Measurements from ENCODE around the gene RUVBL2. TPM values are rescaled to one million over a fixed set of nuclear protein-coding genes. Genes with fewer than 3 reads are reported as not detected.

RUVBL2 gene
- total and polyA plus RNA-seq, 2 donors (not counting 3 experiments of a cell fraction or from before 2014, with no cell fraction given): 115 to 185 TPM

DNA sequence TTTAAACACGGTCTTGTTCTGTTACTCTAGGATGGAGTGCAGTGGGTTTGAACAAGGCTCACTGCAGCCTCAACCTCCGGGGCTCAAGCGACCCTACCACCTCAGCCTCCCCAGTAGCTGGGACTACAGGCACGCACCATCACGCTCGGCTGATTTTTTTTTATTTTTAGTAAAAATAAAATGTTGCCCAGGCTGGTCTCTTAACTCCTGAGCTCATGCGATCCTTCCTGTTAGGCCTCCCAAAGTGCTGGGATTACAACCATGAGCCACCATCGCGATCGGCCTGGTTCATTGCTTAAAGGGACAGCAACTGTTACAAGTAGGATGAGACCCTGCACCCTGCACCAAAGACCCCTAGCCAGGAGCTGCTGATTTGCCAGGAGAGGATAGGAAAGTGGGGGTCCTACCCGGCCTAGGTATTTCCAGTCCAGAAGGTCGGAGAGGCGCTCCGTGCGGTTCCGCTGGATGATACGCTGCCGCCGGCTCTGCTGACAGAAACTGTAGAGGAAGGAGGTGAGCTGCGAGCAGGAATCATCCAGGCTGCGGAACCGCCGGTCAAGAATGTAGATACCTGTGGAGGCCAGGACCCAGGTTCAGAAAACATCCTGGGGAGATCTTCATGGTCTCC lies 23.4 kb upstream of the RUVBL2 start:
- Histone ChIP-seq H3K4me3 (replicated peaks in 1 of 3; ENCODE audit: insufficient read depth in 1 of 3, low read depth in 1 of 3, low read length in 3 of 3) (no peak overlapping the region), H3K36me3 (ENCODE audit: control insufficient read depth in 2 of 2, extremely low read depth in 1 of 2, insufficient read depth in 2 of 2, low read length in 2 of 2) (peaks cover 5 to 18% of the 10 kb centered on the region in 2 experiments), H3K9me3 (replicated peaks; ENCODE audit: control insufficient read depth, insufficient read depth, low read length) (no peaks in the 10 kb centered on the region), H3K9me1 (replicated peaks; ENCODE audit: control insufficient read depth, extremely low read depth, insufficient read depth, low read length) (no peaks in the 10 kb centered on the region), H3K27me3 (ENCODE audit: control insufficient read depth in 2 of 2, insufficient read depth in 2 of 2, low read length in 2 of 2) (no peaks in the 10 kb centered on the region), H3K4me2 (ENCODE audit: insufficient read depth, low read length) (no peak overlapping the region), H3K4me1 (ENCODE audit: control insufficient read depth, extremely low read depth, insufficient read depth, low read length) (no peaks in the 10 kb centered on the region), H2AFZ (ENCODE audit: low read depth, low read length) (no peak overlapping the region), H4K20me1 (replicated peaks; ENCODE audit: control insufficient read depth, extremely low read depth, insufficient read depth, low read length) (peaks cover 3% of the 10 kb centered on the region), H3K27ac (ENCODE audit: insufficient read depth, low read depth, low read length) (no peak overlapping the region), H3K9ac (replicated peaks; ENCODE audit: extremely low read depth, insufficient read depth, low read length) (no peak overlapping the region), H3K79me2 (ENCODE audit: control insufficient read depth, insufficient read depth, low read length) (peaks cover 15% of the 10 kb centered on the region)
- FAIRE-seq: no peak
- intact Hi-C loops (cut with micrococcal nuclease): loop anchor here (5.0 kb wide), 1 partner anchor 333 kb away; the partner anchor contains the start of gene DBP
- DNase-seq (ENCODE audit: low read depth, low spot score): no peak
- BruUV-seq (replicated peaks): no TSS peak
- dilution Hi-C loops (cut with MboI; ENCODE audit: extremely low pct_ligation_motif_present, low sequenced_read_pairs): no loop called here
- ChIA-PET CTCF (interaction anchor here (0.6 to 3.8 kb wide), 56 partner anchors 8 to 340 kb away, joined by 3 to 133 read pairs (median 6); partner anchors contain the start of genes BAX, BCAT2, CA11 and DHDH), POLR2A (interaction anchor here (0.5 to 1.6 kb wide), 5 partner anchors 11 to 370 kb away, joined by 3 to 6 read pairs (median 3); partner anchors contain the start of gene PPP1R15A)
- TF ChIP-seq POLR2AphosphoS5 (IDR thresholded peaks at IDR 0.05; ENCODE audit: insufficient read depth, low read depth, low read length) (no peak), GATA2 (IDR thresholded peaks at IDR 0.05; ENCODE audit: insufficient read depth, insufficient read length, low read depth, low read length) (no peak), FOS (IDR thresholded peaks at IDR 0.05; ENCODE audit: borderline replicate concordance, insufficient read depth, low read length) (no peak), JUN (IDR thresholded peaks at IDR 0.05; ENCODE audit: borderline replicate concordance, insufficient read depth, insufficient read length, low read depth) (no peak)
- TF ChIP-seq, protein P1, sequence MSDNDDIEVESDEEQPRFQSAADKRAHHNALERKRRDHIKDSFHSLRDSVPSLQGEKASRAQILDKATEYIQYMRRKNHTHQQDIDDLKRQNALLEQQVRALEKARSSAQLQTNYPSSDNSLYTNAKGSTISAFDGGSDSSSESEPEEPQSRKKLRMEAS (IDR thresholded peaks at IDR 0.05; ENCODE audit: insufficient read depth, insufficient read length): no peak
- TF ChIP-seq, protein P2, sequence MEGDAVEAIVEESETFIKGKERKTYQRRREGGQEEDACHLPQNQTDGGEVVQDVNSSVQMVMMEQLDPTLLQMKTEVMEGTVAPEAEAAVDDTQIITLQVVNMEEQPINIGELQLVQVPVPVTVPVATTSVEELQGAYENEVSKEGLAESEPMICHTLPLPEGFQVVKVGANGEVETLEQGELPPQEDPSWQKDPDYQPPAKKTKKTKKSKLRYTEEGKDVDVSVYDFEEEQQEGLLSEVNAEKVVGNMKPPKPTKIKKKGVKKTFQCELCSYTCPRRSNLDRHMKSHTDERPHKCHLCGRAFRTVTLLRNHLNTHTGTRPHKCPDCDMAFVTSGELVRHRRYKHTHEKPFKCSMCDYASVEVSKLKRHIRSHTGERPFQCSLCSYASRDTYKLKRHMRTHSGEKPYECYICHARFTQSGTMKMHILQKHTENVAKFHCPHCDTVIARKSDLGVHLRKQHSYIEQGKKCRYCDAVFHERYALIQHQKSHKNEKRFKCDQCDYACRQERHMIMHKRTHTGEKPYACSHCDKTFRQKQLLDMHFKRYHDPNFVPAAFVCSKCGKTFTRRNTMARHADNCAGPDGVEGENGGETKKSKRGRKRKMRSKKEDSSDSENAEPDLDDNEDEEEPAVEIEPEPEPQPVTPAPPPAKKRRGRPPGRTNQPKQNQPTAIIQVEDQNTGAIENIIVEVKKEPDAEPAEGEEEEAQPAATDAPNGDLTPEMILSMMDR (IDR thresholded peaks at IDR 0.05; ENCODE audit: extremely low read depth in 1 of 2, insufficient read depth in 1 of 2, low read depth in 1 of 2, low read length in 2 of 2): no peak
